Thyroid gland (tissue), 4 donors: ENCODE data around the gene WDR11.

ENCODE experiments used
- CTCF ChIP-seq, 6 experiments: fragments of 200-600 bp in 3 of 6; fragments of 450-650 bp in 3 of 6; sonication (generic) in 3 of 6; IDR thresholded peaks; one replicate each; pipeline ENCODE4 v1.5.1; 2016 to 2019; ENCODE audit warnings: antibody characterized with exemption in 6 of 6, mild to moderate bottlenecking in 2 of 6, inconsistent platforms in 1 of 6, moderate library complexity in 1 of 6
- POLR2A ChIP-seq, 2 donors: fragments of 450-650 bp; IDR thresholded peaks; one replicate each; pipeline ENCODE4 v1.6.1; 2017; ENCODE audit warnings: antibody characterized with exemption in 2 of 2, mild to moderate bottlenecking in 2 of 2, moderate library complexity in 1 of 2

- no peak for TF ChIP-seq CTCF (IDR thresholded peaks at IDR 0.05)
- no peak for TF ChIP-seq POLR2A (IDR thresholded peaks at IDR 0.05)
Observed at GRCh38 chr10:120861178-120861855, 10.2 kb downstream of the WDR11 start.
